CD4-positive, alpha-beta T cell treated with Interleukin-21 for 1 hour (primary cell): Measurements from ENCODE around the gene PIBF1.
"Not testable (repeated sequence)": the region's sequence is repeated elsewhere in the genome, so short reads cannot be mapped to it uniquely, and the experiment has no call there.

ENCODE experiments used
- DNase-seq: peaks from one replicate; pipeline ENCODE4 v3.0.0-alpha.2; 2020

Gene PIBF1

GRCh38 chr13:73034901-73035300 is 253.0 kb downstream of the PIBF1 start:
- no peak for DNase-seq

DNA sequence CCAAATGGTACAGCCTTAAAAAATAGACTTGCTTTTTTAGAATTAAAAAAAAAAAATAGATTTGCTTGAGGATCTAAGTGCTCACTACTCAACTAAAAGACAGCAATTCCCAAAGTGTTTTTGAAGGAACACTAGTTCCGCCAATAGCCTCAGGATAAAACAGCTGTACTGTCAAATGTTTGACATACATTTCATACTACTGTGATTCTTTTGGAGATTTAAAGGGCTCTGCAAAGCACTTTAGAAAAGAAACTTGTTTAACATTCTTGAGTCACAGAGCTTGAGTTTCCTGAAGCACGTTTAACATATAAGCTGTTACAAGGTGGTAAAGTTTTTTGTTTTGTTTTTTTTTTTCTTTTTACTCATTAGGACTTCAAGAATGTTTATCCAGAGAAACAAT is 253.7 kb downstream of the PIBF1 start:
- DNase-seq = no peak

DNA sequence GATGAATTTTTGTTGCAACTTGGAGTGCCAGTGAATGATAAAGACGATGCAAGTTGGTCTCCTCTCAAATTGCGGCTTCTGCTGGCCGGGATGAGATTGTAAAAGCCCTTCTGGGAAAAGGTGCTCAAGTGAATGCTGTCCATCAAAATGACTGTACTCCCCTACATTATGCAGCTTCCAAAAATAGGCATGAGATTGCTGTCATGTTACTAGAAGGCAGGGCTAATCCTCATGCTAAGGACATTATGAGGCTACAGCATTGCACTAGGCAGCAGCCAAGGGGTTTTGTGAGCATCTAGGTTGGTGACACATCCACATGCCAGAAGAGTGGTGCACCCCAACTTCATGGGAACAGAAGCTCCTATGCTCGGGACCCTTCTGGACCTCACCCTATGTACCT is 254.6 kb downstream of the PIBF1 start:
- DNase-seq = no peak

DNA sequence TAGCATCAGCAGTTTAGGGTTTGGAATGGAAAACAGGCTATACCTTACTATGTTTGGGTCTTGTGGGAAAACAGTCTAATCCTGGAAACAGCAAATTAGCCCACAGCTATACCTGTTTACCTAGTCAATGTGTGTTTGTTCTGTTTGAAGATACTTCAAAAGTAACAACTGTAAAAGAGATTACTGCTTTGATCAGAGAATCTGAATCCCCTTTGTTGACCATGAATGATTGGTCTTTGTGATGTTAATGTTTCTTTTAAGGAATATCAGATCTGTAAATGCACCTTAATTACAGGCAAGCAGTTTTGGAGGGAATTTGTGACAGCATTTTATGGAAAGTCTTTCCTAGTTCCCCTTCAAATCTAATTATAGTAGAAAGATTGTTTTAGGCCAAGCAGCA is 256.1 kb downstream of the PIBF1 start:
- DNase-seq = no peak

DNA sequence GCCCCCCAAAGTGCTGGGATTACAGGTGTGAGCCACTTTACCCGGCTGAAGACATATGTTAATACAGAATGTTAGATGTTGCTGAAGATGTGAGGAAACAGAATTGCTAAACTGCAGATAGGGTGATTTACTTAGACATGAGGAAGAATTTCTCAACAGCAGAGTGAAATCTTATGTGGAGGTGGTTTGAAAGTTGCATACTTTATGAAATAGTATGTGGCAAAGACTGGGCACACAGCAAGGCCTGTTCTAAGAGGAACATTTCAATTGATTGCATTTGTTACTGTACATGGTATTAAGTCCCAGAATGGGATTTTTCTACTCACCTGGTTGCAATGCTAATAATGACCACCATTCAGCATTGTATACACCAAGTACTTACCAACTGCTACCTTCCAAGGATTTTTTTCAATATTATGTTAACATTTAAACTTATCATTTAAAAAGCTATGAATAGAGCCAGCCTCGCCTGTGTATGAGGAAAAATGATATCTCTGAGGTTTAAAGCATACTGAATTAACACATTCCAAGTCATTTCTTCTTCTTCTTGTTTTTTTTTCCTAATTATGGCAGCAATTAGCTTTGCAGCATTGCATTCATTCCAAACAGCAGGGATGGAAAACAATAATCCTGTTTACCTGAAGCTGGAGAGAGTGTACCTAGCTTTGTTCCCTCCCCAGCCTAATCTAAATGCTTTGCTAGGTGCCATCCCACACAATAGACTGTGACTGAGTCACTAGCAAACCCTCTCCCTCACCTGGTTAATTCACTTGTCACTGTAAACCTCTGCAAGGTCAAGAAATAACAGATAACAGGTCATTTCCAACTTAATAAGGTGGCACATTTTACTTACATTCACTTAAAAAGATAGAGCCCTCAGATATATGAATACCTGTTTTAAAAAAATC is 257.5 kb downstream of the PIBF1 start:
- DNase-seq = no peak

DNA sequence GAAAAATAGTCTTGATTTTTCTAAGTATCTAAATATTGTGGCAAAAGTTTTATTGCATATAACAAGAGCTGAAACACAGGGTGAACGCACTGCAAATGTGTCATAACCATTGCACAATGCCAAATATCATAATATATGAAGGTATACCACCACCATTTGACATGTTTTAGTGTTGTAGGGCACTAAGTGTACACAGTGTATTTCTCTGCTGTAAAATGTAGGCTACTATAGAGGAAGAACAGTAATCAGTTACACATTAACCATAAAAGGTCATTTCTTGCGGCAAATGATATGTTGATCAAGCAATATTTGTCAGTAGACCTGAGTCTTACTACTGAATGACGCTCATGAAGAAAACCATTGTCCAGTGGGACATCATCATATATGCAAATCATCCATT is 258.6 kb downstream of the PIBF1 start:
- no peak for DNase-seq

GRCh38 chr13:73040968-73041596 is 259.1 kb downstream of the PIBF1 start:
- no peak for DNase-seq

- DNase-seq = no peak
These were observed 263.1 kb downstream of the PIBF1 start for GRCh38 chr13:73045031-73045430.

- not testable (repeated sequence) for DNase-seq
These were observed 266.7 kb downstream of the PIBF1 start for GRCh38 chr13:73048615-73049014.

GRCh38 chr13:73054712-73055111 is 272.8 kb downstream of the PIBF1 start:
- DNase-seq = no peak

DNA sequence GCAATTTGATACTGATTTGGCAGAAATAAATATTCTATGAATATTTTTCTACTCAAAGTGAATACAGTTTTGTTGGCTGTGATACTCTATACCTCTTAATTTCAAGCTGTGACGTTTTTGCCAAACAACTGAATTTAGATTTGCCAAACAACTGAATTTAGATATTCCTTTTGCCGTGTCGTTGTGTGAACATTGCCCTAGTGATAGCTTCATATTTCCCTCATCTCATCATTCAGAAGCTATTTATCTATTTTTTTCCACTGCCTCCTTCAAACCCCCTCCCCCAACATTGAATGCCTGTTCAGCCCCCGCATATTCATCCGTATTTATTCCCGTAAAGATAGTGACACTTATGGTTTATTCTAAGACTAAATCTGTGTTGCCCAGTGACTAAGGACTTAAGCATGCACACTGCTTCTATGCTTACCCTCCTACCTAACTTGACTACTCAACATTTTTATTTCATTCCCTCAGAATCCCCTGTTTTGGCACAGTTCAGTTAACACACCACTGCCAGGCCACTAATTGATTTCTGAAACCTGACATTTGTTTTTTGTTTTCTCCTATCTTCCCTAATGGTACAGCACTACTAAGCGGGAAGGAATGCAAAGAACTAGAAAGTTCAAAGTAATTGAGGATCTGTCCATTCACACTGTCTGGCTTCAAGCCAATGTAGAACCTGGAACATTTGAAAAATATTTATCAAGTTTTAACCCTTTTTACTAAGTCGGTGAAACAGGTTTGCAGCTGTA is 274.1 kb downstream of the PIBF1 start:
- DNase-seq = no peak

- no peak for DNase-seq
These were observed 274.6 kb downstream of the PIBF1 start for GRCh38 chr13:73056565-73056962.

DNA sequence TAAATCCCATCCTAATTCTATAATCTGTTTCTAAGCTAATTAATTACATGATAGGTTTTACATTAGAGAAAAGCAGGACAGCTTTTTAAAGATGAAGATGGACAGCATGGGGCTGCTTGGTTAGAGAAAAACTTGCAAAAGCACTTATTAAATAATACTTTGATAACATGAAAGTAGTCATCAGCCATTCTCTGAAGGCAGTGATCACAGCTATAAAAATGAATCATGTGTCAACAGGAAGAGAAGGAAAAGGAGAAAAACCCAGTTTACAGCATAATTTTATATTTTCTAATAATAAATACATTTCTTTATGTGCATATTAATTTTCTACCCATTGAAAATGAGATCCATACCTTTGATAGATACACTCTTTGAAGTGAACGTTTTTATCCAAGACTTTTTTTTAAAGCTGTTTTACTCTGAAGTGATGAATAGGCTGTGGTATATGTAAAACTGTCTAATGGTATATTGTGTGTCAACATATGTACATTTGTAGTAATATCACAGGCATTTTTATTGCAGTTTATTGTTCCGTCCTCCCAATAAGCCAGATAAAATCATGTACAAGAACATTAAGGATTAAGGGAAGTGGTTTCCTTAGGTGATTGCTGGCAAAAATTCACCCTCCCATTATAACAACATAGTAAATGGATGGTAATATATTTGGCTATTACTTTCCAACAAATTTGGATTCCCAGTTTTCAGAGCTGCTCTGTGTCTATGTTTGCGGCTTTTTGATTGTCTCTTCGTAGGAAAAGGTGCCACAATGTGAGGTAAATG is 275.5 kb downstream of the PIBF1 start:
- no peak for DNase-seq

GRCh38 chr13:73058064-73058313 is 276.1 kb downstream of the PIBF1 start:
- DNase-seq = no peak

DNA sequence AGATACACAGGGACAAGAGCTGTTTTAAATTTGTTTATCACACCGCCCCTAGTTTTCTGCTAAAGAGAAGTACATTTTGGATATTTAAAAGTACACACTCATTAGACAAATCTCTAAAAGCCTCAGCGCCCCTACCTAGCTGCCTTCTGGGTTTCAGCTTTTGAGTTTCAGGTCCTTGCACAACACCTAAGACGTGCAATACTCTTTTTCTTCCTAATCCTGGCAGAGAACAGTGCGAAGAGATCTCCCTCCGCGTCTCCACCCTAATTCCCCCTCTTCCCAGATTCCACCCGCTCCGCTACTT is 276.5 kb downstream of the PIBF1 start:
- no peak for DNase-seq

GRCh38 chr13:73058736-73059459 is 277.0 kb downstream of the PIBF1 start, which contains the start of gene KLF5:
Gene KLF5 (plus strand): TSS chr13:73059005. CDS start chr13:73059328, 323 bp downstream.
- DNase-seq = peak; percentile 95

GRCh38 chr13:73059460-73060250 is 277.7 kb downstream of the PIBF1 start:
- DNase-seq = peak; percentile 50

DNA sequence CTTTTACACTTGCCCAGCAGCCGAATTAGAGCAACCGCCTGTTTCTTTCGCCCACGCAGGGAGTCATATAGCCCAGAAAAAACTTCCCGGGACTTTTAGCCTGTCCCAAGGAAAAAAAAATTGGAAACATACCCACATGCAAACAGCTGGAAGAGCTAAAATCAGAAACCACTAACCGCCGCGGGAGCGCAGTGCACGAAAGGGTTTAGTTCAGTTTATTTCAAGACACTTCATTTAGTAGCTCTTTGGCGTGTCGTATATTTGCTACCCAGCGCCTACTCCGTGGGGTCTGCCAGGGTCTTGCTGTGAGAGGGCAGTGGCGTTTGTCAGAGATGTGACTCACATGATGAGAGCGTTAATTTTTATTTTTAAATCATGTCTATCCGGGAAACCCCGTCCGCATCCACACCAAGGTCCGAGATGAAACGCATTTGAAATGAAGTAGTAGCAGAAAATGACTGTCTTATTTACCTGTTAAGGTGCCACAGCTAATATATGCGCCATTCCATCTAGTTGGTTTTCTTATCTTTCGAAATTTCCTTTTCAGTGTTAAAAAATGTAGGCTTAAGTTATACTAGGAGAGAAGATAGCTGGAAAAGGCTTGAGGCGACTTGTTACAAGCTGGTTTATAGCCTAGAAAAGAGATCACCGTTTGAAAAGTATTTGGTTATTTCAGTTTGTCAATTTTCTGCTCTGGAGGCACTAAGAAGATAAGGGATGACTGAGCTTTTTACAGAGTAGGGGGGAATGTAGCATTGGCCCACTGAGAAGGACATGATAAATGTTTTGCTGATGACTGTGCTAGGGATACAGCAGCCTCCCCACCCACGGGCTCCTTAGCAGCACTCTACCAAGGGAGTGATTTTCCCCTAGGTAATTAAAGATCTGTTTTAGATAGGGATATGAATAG is 278.6 kb downstream of the PIBF1 start:
- no peak for DNase-seq

DNA sequence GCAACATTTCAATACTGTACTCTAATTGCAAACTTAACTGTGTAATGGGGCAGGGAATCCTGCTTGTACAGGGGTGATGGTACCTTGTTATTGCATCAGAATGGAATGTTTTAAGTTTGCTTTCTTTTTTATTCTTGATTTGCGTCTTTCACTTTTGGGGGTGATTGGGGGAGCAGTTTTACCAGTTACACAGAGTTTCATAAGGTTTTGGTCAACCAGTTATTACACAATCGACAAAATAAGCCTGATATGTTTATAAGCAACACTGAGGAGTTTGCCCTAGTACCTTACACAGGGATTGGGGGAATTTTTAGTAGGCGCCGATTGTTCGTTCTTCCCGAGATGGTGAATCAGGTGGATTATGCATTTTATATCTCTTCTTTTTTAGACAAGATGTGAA is 279.5 kb downstream of the PIBF1 start:
- DNase-seq = no peak

DNA sequence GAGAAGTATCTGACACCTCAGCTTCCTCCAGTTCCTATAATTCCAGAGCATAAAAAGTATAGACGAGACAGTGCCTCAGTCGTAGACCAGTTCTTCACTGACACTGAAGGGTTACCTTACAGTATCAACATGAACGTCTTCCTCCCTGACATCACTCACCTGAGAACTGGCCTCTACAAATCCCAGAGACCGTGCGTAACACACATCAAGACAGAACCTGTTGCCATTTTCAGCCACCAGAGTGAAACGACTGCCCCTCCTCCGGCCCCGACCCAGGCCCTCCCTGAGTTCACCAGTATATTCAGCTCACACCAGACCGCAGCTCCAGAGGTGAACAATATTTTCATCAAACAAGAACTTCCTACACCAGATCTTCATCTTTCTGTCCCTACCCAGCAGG is 279.9 kb downstream of the PIBF1 start:
- DNase-seq = no peak

DNA sequence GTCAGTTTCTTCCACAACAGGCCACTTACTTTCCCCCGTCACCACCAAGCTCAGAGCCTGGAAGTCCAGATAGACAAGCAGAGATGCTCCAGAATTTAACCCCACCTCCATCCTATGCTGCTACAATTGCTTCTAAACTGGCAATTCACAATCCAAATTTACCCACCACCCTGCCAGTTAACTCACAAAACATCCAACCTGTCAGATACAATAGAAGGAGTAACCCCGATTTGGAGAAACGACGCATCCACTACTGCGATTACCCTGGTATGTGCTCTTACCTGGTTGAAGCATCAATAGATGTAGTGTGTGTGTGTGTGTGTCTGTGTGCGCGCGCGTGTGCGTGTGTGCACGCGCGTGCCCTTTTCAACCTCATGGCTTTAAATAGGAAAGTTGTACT is 280.5 kb downstream of the PIBF1 start:
- DNase-seq = no peak
